PFSK-1 (cell line): ENCODE data around the gene GRID1.

ENCODE experiments used
- POLR2AphosphoS5 ChIP-seq: IDR thresholded peaks from 2 replicates; pipeline ENCODE4 v1.6.1; 2012; ENCODE audit warnings: low read depth, mild to moderate bottlenecking, control low read depth, low read length, moderate library complexity
- SIN3A ChIP-seq: IDR thresholded peaks from 2 replicates; pipeline ENCODE4 v1.6.1; 2012; ENCODE audit warnings: mild to moderate bottlenecking, low read length, moderate library complexity, borderline replicate concordance; ENCODE audit not compliant: insufficient read depth

GRCh38 chr10:86023336-86023735, 343.3 kb downstream of the GRID1 start:
- TF ChIP-seq POLR2AphosphoS5, result no peak
- TF ChIP-seq SIN3A, result no peak
